Peyer's patch (tissue), 4 donors: ENCODE measurements around the gene ZFAND5. TPM values are rescaled to one million over a fixed set of nuclear protein-coding genes. Genes with fewer than 3 reads are reported as not detected.

Experiments
- DNase-seq, 3 donors: peaks; one replicate each; pipeline ENCODE4 v3.0.0-alpha.2; 2017 to 2019
- H3K27ac ChIP-seq, 4 donors: fragments of 200-600 bp; sonication (generic); one replicate each; pipeline ENCODE4 v1.5.1; 2016 to 2019
- H3K27me3 ChIP-seq, 2 donors: fragments of 200-600 bp; sonication (generic); one replicate each; pipeline ENCODE4 v1.5.1; 2019
- H3K36me3 ChIP-seq, 3 donors: fragments of 200-600 bp; sonication (generic); one replicate each; pipeline ENCODE4 v1.5.1; 2016 to 2019
- H3K4me1 ChIP-seq, 4 donors: fragments of 200-600 bp; sonication (generic); one replicate each; pipeline ENCODE4 v1.5.1; 2016 to 2019
- H3K4me3 ChIP-seq, 4 donors: fragments of 200-600 bp; sonication (generic); 1 replicate in 3 of 4; 2 replicates in 1 of 4; pipeline ENCODE4 v1.5.1; 2016 to 2019; ENCODE audit warnings: mild to moderate bottlenecking in 1 of 4
- H3K9me3 ChIP-seq, 4 donors: fragments of 200-600 bp; sonication (generic); one replicate each; pipeline ENCODE4 v1.5.1; 2016 to 2019; ENCODE audit warnings: mild to moderate bottlenecking in 1 of 4
- CTCF ChIP-seq, 6 experiments: fragments of 450-650 bp in 4 of 6; fragments of 200-600 bp in 2 of 6; sonication (generic) in 1 of 6; IDR thresholded peaks; one replicate each; pipeline ENCODE4 v1.5.1; 2017 to 2019; ENCODE audit warnings: antibody characterized with exemption in 6 of 6, mild to moderate bottlenecking in 3 of 6, moderate library complexity in 1 of 6
- POLR2A ChIP-seq, 2 donors: fragments of 450-650 bp; IDR thresholded peaks; one replicate each; pipeline ENCODE4 v1.5.1; 2017; ENCODE audit warnings: antibody characterized with exemption in 2 of 2, mild to moderate bottlenecking in 2 of 2, moderate library complexity in 2 of 2
- total RNA-seq, 4 donors: library from RNA; depleted of rRNA; stranded (reverse); fragments of >200 nt; gene quantifications; one replicate each; pipeline ENCODE4 v1.1.0, GENCODE V29; 2016

ZFAND5 gene
- total RNA-seq, 4 donors from 2014 or later: 69.0 to 272 (median 135) TPM

- TF ChIP-seq CTCF (IDR thresholded peaks at IDR 0.05) (no peak), POLR2A (IDR thresholded peaks at IDR 0.05) (no peak)
- Histone ChIP-seq H3K4me1 (no peaks in the 10 kb centered on the region), H3K36me3 (no peaks in the 10 kb centered on the region), H3K9me3 (no peaks in the 10 kb centered on the region), H3K4me3 (no peak overlapping the region), H3K27me3 (no peaks in the 10 kb centered on the region), H3K27ac (no peak overlapping the region)
- DNase-seq: no peak
Measured at GRCh38 chr9:72327631-72328030, 37.4 kb downstream of the ZFAND5 start.

- DNase-seq: no peak
- TF ChIP-seq CTCF (IDR thresholded peaks at IDR 0.05) (no peak), POLR2A (IDR thresholded peaks at IDR 0.05) (no peak)
- no peaks in the 10 kb centered on the region for H3K9me3 ChIP-seq
Measured at GRCh38 chr9:72326641-72327040, 38.4 kb downstream of the ZFAND5 start.

DNA sequence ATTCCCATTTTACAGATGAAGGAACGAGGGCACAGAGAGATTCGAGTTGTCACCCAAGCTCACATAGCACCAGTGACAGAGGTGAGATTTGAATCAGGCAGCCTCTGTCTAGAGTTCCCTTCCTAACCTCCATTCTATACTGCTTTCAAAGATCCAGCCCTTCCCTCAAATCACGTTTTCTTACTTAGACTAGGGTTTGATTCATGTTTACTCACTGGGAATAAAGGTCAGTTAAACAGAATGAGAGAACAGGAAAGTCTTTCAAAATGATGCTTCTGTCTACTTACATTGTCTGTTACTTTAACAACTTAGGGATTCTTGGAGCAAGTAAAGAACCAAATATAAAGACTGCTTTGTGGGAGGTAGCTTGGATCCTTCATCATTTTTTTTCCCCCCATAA, 40.0 kb downstream of the ZFAND5 start:
- H3K27me3 ChIP-seq: no peaks in the 10 kb centered on the region
- H3K4me1 ChIP-seq: no peaks in the 10 kb centered on the region
- H3K27ac ChIP-seq: no peak overlapping the region
- DNase-seq: no peak
- H3K36me3 ChIP-seq: no peaks in the 10 kb centered on the region
- no peak overlapping the region for H3K4me3 ChIP-seq
- no peaks in the 10 kb centered on the region for H3K9me3 ChIP-seq
- TF ChIP-seq CTCF (IDR thresholded peaks at IDR 0.05) (no peak), POLR2A (IDR thresholded peaks at IDR 0.05) (no peak)

More at GRCh38 chr9:72326641-72327040, 38.4 kb downstream of the ZFAND5 start:
- no peaks in the 10 kb centered on the region for H3K36me3 ChIP-seq
- H3K27me3 ChIP-seq: no peaks in the 10 kb centered on the region
- no peaks in the 10 kb centered on the region for H3K4me1 ChIP-seq
- no peak overlapping the region for H3K4me3 ChIP-seq
- no peak overlapping the region for H3K27ac ChIP-seq

- H3K27me3 ChIP-seq: no peaks in the 10 kb centered on the region
- no peak for TF ChIP-seq POLR2A (IDR thresholded peaks at IDR 0.05)
- no peak for TF ChIP-seq CTCF (IDR thresholded peaks at IDR 0.05)
- no peak overlapping the region for H3K4me3 ChIP-seq
- no peak for DNase-seq
- H3K36me3 ChIP-seq: no peaks in the 10 kb centered on the region
- no peaks in the 10 kb centered on the region for H3K4me1 ChIP-seq
- no peaks in the 10 kb centered on the region for H3K9me3 ChIP-seq
- no peak overlapping the region for H3K27ac ChIP-seq
Measured at GRCh38 chr9:72322678-72323077, 42.3 kb downstream of the ZFAND5 start.

GRCh38 chr9:72322259-72322658, 42.7 kb downstream of the ZFAND5 start:
- Histone ChIP-seq H3K4me3 (no peak overlapping the region), H3K4me1 (no peaks in the 10 kb centered on the region), H3K27ac (no peak overlapping the region), H3K36me3 (no peaks in the 10 kb centered on the region), H3K27me3 (no peaks in the 10 kb centered on the region), H3K9me3 (no peaks in the 10 kb centered on the region)
- TF ChIP-seq CTCF (IDR thresholded peaks at IDR 0.05): no peak
- no peak for TF ChIP-seq POLR2A (IDR thresholded peaks at IDR 0.05)
- no peak for DNase-seq
